Measurements from ENCODE around the gene ADAD2.

The ADAD2 gene

GRCh38 chr16:84244728-84245127 is 53.8 kb downstream of the ADAD2 start:
- peaks cover 38% of the 10 kb centered on the region for H3K4me1 Mint-ChIP-seq

GRCh38 chr16:84245956-84246678 is 55.2 kb downstream of the ADAD2 start:
- TF ChIP-seq, protein P1, sequence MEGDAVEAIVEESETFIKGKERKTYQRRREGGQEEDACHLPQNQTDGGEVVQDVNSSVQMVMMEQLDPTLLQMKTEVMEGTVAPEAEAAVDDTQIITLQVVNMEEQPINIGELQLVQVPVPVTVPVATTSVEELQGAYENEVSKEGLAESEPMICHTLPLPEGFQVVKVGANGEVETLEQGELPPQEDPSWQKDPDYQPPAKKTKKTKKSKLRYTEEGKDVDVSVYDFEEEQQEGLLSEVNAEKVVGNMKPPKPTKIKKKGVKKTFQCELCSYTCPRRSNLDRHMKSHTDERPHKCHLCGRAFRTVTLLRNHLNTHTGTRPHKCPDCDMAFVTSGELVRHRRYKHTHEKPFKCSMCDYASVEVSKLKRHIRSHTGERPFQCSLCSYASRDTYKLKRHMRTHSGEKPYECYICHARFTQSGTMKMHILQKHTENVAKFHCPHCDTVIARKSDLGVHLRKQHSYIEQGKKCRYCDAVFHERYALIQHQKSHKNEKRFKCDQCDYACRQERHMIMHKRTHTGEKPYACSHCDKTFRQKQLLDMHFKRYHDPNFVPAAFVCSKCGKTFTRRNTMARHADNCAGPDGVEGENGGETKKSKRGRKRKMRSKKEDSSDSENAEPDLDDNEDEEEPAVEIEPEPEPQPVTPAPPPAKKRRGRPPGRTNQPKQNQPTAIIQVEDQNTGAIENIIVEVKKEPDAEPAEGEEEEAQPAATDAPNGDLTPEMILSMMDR (IDR thresholded peaks at IDR 0.05; ENCODE audit: unreplicated experiment in 3 of 3) = no peak
- Mint-ChIP-seq H3K4me1 (peaks cover 28% of the 10 kb centered on the region), H3K9me3 (peaks cover 5% of the 10 kb centered on the region), H3K27me3 (ENCODE audit: low read depth) (peaks cover 13% of the 10 kb centered on the region), H3K27ac (peak overlapping the region in 2 of 3 experiments; percentile 42 to 68), H3K36me3 (ENCODE audit: low read depth) (no peaks in the 10 kb centered on the region), H3K4me3 (no peak overlapping the region)

More at GRCh38 chr16:84244728-84245127, 53.8 kb downstream of the ADAD2 start:
- Mint-ChIP-seq H3K9me3 (peaks cover 5% of the 10 kb centered on the region), H3K27me3 (ENCODE audit: low read depth) (peaks cover 22% of the 10 kb centered on the region), H3K27ac (no peak overlapping the region), H3K36me3 (ENCODE audit: low read depth) (no peaks in the 10 kb centered on the region), H3K4me3 (no peak overlapping the region)
- TF ChIP-seq, protein P1 (IDR thresholded peaks at IDR 0.05; ENCODE audit: unreplicated experiment in 3 of 3) = no peak

DNA sequence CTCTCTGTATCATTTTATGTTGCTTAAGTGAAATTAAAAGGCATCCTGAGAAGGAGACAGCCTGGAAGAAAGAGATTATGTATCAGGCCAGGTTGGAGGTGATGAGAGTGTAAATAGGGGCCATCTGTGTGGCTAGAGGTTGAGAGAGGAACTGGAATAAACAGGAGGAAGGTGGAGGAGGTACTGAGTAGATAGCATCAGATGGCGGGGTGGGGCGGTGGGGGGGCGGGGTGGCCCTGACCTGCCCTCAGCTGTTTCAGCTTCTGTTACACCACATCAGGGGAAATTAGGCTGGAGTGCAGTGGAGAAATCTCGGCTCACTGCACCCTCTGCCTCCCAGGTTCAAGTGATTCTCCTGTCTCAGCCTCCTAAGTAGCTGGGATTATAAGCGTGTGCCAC is 55.7 kb downstream of the ADAD2 start:
- Mint-ChIP-seq H3K4me1 (peaks cover 23% of the 10 kb centered on the region), H3K4me3 (no peak overlapping the region)

More for the DNA sequence above, 55.7 kb downstream of the ADAD2 start:
- Mint-ChIP-seq H3K9me3 (peaks cover 7% of the 10 kb centered on the region), H3K36me3 (ENCODE audit: low read depth) (no peaks in the 10 kb centered on the region), H3K27me3 (ENCODE audit: low read depth) (peaks cover 7% of the 10 kb centered on the region), H3K27ac (peak overlapping the region in 2 of 3 experiments; percentile 42 to 68)
- TF ChIP-seq, protein P1 (IDR thresholded peaks at IDR 0.05; ENCODE audit: unreplicated experiment in 3 of 3) = no peak

Measured in nephron (organoid).